IPS-18c (cell line): ENCODE results near the gene CFAP119.
A peak's percentile ranks its signal among the peaks of the same experiment; 100 is the strongest.

Source experiments
- H3K4me3 ChIP-seq: 2 replicates; pipeline ENCODE4 v1.7.0; 2013; ENCODE audit warnings: low read depth, mild to moderate bottlenecking, low read length, moderate library complexity; ENCODE audit not compliant: insufficient read depth
- H3K9me3 ChIP-seq: one replicate; pipeline ENCODE4 v1.6.1; 2013; ENCODE audit warnings: mild to moderate bottlenecking, low read length, moderate library complexity; ENCODE audit not compliant: control insufficient read depth, insufficient read depth

CFAP119 gene

DNA sequence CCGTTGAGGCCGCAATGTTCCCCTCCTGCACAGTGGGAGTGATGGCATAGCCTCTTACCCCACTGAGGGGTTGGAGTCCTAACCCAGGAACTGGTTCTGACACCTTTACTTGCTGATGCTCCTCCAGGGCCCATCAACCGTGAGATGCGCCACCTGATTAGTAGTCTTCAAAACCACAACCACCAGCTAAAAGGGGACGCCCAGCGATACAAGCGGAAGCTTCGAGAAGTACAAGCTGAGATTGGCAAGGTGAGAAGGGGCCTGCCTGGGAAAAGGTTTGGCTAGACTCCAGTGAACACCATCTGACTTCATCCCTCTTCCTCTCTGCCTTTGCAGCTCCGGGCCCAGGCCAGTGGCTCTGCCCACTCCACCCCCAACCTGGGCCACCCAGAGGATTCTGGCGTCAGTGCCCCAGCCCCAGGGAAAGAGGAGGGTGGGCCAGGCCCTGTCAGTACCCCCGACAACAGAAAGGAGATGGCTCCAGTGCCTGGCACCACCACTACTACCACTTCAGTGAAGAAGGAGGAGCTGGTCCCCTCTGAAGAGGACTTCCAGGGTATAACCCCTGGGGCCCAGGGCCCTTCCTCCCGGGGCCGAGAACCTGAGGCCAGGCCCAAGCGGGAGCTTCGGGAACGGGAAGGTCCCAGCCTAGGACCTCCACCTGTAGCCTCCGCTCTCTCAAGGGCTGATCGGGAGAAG lies 6.1 kb upstream of the CFAP119 start:
- no peaks in the 10 kb centered on the region for H3K9me3 ChIP-seq
- H3K4me3 ChIP-seq: no peak overlapping the region

DNA sequence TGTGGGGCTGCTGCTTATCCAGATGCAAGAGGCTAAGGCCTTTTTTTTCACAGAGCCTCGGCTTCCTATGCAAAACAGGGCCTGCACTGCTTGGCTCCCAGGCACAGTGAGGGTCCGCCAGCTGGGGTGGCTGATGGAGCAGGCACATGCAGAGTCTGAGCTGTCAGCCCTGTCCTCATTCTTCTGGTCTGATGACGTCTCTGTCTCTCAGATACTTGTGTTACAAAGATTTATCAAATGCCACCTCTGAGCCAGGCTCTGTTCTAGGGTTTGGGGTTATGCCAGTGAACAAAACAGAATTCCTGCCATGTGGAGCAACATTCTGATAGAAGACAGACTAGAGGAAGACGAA lies 5.0 kb upstream of the CFAP119 start:
- no peak overlapping the region for H3K4me3 ChIP-seq

GRCh38 chr16:30766206-30766932 lies 4.5 kb upstream of the CFAP119 start:
- H3K4me3 ChIP-seq: no peak overlapping the region
- no peaks in the 10 kb centered on the region for H3K9me3 ChIP-seq

More for the DNA sequence above, 5.0 kb upstream of the CFAP119 start:
- H3K9me3 ChIP-seq: no peaks in the 10 kb centered on the region

DNA sequence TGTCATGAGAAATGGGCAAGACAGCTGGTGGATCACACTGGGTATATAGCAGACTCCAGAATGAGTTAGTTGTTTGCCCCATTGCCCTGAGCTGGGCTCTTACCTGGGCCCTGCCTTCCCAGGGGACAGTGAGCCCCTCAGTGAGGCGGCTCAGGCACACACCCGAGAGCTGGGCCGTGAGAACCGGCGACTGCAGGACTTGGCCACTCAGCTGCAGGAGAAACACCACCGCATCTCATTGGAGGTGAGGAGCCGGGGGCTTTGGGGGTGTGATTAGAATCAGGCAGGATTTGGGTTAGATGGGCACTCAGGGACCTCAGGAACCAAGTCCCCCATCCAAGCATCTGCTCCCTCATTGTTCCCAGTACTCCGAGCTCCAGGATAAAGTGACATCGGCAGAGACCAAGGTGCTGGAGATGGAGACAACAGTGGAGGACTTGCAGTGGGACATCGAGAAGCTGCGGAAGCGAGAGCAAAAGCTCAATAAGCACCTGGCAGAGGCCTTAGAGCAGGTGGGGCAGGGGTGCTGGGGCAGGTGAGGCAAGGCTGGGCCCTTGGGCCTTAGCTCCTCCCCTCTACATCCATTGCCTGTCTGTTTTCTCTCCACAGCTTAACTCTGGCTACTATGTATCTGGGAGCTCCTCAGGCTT lies 3.1 kb upstream of the CFAP119 start:
- no peak overlapping the region; the same call in 1 of the 2 replicates for H3K4me3 ChIP-seq

DNA sequence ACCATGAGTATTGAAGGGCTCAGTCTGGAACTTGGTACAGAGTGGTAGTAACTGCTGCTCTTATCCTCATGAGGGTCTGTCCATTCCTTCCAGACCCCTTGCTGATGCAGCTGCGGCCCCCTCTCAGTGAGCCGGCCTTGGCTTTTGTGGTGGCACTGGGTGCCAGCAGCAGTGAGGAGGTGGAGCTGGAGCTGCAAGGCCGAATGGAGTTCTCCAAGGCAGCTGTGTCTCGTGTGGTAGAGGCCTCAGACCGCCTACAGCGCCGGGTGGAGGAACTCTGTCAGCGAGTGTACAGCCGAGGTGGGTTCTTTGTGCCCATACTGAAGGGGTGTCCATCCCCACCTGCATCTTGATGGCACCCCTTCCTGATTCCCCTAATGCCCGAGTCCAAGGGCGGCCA lies 2.2 kb upstream of the CFAP119 start:
- H3K4me3 ChIP-seq: no peak overlapping the region

More for the DNA sequence above, 3.1 kb upstream of the CFAP119 start:
- no peaks in the 10 kb centered on the region for H3K9me3 ChIP-seq

GRCh38 chr16:30762991-30763725 lies 1.3 kb upstream of the CFAP119 start:
- H3K4me3 ChIP-seq: peak overlapping the region; percentile 75
- H3K9me3 ChIP-seq: no peaks in the 10 kb centered on the region

More for the DNA sequence above, 2.2 kb upstream of the CFAP119 start:
- H3K9me3 ChIP-seq: no peaks in the 10 kb centered on the region

DNA sequence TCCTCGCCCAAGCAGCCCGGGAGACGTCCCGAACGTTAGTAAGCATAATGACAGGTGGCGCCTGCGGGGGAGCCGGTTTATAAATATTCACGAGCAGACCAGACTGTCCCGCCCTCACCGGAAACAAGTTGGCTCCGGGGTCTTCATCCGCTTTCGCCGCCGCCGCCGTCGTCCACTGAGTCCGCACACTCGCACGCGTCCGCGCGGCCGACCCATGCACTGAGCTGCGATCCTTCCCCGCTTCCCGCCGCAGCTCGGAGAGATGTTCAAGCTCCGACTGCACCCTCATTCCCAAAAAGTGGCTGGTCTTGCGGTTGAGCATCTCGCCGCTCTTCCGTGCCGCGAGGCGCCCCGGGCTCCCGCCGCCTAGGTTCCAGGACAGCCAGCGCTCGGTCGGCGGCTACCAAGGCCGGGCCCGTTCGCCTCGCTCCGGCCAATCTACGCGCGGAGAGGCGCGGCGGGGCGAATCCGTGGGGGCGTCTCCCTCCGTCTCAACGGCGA lies 385 bp downstream of the CFAP119 start:
- Histone ChIP-seq H3K4me3 (peak overlapping the region; percentile 75), H3K9me3 (no peaks in the 10 kb centered on the region)

DNA sequence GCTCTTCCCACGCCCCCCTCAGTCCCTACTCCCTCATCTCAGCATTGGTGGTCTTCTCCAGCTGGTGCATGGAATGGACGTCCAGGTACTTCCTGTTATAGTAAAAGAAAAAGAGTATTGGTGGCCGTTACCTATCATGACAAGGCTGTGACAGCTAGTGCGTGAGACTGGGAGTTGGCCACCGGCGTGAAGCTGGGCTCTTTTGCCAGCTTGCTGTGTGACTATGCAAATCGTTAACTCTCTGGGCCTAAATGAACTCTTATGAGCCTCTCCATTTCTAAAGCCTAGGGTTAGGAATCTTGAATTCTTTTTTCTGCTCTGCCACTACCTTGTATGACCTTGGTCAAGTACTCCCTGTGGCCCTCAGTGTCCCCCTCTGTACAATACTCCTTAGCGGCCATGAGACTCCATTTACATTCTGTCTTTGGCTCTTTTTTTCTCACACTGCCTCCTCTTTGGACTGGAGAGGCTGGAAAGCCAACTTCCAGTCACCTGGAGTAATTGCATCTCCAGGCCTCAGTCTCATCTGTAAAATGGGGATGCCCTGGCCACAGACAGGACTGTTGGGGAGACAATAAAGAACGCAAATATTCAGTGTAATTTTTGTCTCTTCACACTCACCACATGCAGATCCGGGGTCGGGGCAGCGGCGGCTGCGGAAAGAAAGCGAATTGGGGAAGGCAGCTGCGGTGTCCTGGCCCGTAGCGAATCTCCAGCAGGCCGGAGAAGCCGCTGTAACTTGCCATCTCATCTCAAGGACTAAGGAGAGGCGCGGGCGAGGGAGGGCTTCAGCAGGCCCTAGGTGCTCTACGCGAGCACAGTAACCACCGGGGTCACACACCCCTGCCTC lies 1.1 kb downstream of the CFAP119 start:
- no peaks in the 10 kb centered on the region for H3K9me3 ChIP-seq
- H3K4me3 ChIP-seq: peak overlapping the region; percentile 75

- no peaks in the 10 kb centered on the region for H3K9me3 ChIP-seq
Observed at GRCh38 chr16:30760001-30760559, 1.8 kb downstream of the CFAP119 start.

DNA sequence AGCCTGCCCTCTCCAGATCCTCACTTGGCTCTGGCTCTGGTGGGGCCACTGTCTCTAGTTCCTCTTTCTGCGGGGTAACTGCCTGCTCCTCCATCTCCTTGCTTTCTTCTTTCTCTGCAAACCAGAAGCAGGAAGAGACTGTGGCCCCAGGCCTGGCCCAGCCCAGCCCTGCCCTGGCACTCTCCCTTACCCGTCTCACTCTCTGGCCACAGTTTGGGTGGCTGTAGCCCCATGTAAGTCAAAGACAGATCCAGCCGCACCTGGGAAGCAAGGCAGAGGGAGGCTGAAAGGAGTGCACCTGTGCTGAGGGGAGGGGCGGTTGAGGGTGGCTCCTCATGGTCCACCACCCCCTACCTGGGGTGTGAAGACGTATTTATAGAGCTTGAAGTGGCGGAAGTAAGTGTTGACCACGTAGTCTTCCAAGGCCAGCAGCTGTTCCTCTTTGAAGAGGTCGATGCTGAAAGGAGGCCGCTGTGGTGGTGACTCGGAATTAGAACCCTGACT lies 2.8 kb downstream of the CFAP119 start:
- Histone ChIP-seq H3K4me3 (no peak overlapping the region), H3K9me3 (no peaks in the 10 kb centered on the region)

More at GRCh38 chr16:30760001-30760559, 1.8 kb downstream of the CFAP119 start:
- H3K4me3 ChIP-seq: no peak overlapping the region

DNA sequence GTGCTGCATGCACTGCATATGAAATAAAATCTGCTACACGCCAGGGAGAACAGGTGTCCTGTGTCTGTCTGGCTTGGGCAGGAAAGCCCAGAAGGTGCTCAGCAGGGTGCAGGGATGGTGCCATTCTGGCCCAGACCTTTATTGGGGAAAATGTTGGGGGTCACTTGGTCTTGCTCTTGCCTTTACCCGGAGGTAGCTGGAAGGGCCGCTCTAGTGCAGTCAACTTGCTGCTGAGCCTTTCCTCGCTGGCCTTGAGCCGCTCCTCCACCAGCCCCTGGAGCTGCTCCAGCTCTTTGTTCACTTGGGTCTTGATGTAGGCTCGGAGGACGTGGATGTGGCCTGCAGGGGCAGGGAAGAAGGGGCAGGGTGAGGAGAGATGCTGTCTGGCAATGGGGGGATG lies 4.5 kb downstream of the CFAP119 start:
- H3K4me3 ChIP-seq: no peak overlapping the region

GRCh38 chr16:30756781-30757100 lies 5.1 kb downstream of the CFAP119 start:
- no peaks in the 10 kb centered on the region for H3K9me3 ChIP-seq
- no peak overlapping the region for H3K4me3 ChIP-seq

More for the DNA sequence above, 4.5 kb downstream of the CFAP119 start:
- H3K9me3 ChIP-seq: no peaks in the 10 kb centered on the region

DNA sequence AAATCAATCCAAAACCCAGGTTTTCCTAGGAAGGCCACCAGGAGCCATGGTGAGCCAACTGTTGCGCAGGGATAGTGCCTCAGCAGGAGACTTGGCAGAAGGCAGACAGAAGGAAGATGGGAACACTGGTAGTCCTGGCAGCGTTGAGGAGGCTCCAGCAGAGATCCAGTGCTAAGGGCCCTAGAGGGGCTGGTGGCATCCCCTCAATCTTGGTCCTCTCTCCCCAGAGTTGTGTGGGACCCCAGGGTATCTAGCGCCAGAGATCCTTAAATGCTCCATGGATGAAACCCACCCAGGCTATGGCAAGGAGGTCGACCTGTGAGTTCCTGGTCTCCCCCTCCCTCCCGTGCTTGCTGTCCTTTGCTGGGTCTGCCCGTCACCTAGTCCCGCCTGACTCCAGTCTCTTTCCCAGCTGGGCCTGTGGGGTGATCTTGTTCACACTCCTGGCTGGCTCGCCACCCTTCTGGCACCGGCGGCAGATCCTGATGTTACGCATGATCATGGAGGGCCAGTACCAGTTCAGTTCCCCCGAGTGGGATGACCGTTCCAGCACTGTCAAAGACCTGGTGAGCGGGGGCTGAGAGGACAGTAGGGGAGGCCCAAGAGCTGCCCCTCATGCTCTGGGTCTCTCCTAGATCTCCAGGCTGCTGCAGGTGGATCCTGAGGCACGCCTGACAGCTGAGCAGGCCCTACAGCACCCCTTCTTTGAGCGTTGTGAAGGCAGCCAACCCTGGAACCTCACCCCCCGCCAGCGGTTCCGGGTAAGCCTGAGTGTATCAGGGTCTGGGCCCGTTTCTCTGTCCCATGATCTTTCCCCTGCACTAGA lies 5.7 kb downstream of the CFAP119 start:
- Histone ChIP-seq H3K9me3 (no peaks in the 10 kb centered on the region), H3K4me3 (no peak overlapping the region)

- Histone ChIP-seq H3K4me3 (no peak overlapping the region), H3K9me3 (no peaks in the 10 kb centered on the region)
Observed at GRCh38 chr16:30753596-30753995, 8.3 kb downstream of the CFAP119 start.

- Histone ChIP-seq H3K9me3 (no peaks in the 10 kb centered on the region), H3K4me3 (no peak overlapping the region)
Observed at GRCh38 chr16:30750876-30751465, 10.9 kb downstream of the CFAP119 start.
